Right atrium auricular region (tissue), 2 donors: ENCODE data around the gene MYH11. TPM values are rescaled to one million over a fixed set of nuclear protein-coding genes. Genes with fewer than 3 reads are reported as not detected.

ENCODE experiments used
- DNase-seq: peaks from one replicate; pipeline ENCODE4 v3.0.0-alpha.2; 2019; ENCODE audit warnings: low spot score
- H3K27ac ChIP-seq, 2 donors: fragments of 200-600 bp; sonication (generic); 1 replicate in 1 of 2; 2 replicates in 1 of 2; pipeline ENCODE4 v1.5.1; 2016 to 2019
- H3K27me3 ChIP-seq, 2 donors: fragments of 200-600 bp; sonication (generic); one replicate each; pipeline versions ENCODE4 v1.5.1 to v1.6.0; 2017 to 2019
- H3K36me3 ChIP-seq: fragments of 200-600 bp; sonication (generic); one replicate; pipeline ENCODE4 v1.5.1; 2016
- H3K4me1 ChIP-seq, 2 donors: fragments of 200-600 bp; sonication (generic); one replicate each; pipeline versions ENCODE4 v1.5.1 to v1.6.0; 2017 to 2019
- H3K4me3 ChIP-seq, 2 donors: fragments of 200-600 bp; sonication (generic); 1 replicate in 1 of 2; 2 replicates in 1 of 2; pipeline ENCODE4 v1.5.1; 2017 to 2019; ENCODE audit warnings: mild to moderate bottlenecking in 1 of 2, moderate library complexity in 1 of 2
- H3K9me3 ChIP-seq, 2 donors: fragments of 200-600 bp; sonication (generic); one replicate each; pipeline ENCODE4 v1.5.1; 2019
- total RNA-seq, 2 donors: library from RNA; depleted of rRNA; stranded (reverse); fragments of >200 nt; gene quantifications; one replicate each; pipeline ENCODE4 v1.1.0, GENCODE V29; 2016
- TF ChIP-seq, protein P1 (sequence below), 2 donors: fragments of 200-600 bp; sonication (generic); IDR thresholded peaks; one replicate each; pipeline ENCODE4 v1.5.1; 2019; ENCODE audit warnings: antibody characterized with exemption in 2 of 2

MYH11 gene
- total RNA-seq, 2 donors from 2014 or later: 60.8 to 89.0 TPM

- no peaks in the 10 kb centered on the region for H3K27me3 ChIP-seq
- DNase-seq: no peak
- TF ChIP-seq, protein P1, sequence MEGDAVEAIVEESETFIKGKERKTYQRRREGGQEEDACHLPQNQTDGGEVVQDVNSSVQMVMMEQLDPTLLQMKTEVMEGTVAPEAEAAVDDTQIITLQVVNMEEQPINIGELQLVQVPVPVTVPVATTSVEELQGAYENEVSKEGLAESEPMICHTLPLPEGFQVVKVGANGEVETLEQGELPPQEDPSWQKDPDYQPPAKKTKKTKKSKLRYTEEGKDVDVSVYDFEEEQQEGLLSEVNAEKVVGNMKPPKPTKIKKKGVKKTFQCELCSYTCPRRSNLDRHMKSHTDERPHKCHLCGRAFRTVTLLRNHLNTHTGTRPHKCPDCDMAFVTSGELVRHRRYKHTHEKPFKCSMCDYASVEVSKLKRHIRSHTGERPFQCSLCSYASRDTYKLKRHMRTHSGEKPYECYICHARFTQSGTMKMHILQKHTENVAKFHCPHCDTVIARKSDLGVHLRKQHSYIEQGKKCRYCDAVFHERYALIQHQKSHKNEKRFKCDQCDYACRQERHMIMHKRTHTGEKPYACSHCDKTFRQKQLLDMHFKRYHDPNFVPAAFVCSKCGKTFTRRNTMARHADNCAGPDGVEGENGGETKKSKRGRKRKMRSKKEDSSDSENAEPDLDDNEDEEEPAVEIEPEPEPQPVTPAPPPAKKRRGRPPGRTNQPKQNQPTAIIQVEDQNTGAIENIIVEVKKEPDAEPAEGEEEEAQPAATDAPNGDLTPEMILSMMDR (IDR thresholded peaks at IDR 0.05): no peak
- H3K4me3 ChIP-seq: no peak overlapping the region
- H3K9me3 ChIP-seq: no peaks in the 10 kb centered on the region
- no peaks in the 10 kb centered on the region for H3K4me1 ChIP-seq
- H3K36me3 ChIP-seq: peaks cover 23% of the 10 kb centered on the region
- H3K27ac ChIP-seq: no peak overlapping the region
These were observed 8.1 kb upstream of the MYH11 start for GRCh38 chr16:15864939-15865338.

- TF ChIP-seq, protein P1 (IDR thresholded peaks at IDR 0.05): no peak
- peaks cover 0 to 7% of the 10 kb centered on the region in 2 donors for H3K27me3 ChIP-seq
- no peak overlapping the region for H3K4me3 ChIP-seq
- peaks cover 15% of the 10 kb centered on the region for H3K36me3 ChIP-seq
- no peak overlapping the region for H3K27ac ChIP-seq
- peaks cover 0 to 16% of the 10 kb centered on the region in 2 donors for H3K4me1 ChIP-seq
- no peak for DNase-seq
- H3K9me3 ChIP-seq: no peaks in the 10 kb centered on the region
These were observed 5.2 kb upstream of the MYH11 start for GRCh38 chr16:15861996-15862395.

- no peak for DNase-seq
- peaks cover 3 to 7% of the 10 kb centered on the region in 2 donors for H3K27me3 ChIP-seq
- H3K36me3 ChIP-seq: no peaks in the 10 kb centered on the region
- peaks cover 0 to 23% of the 10 kb centered on the region in 2 donors for H3K4me1 ChIP-seq
- no peaks in the 10 kb centered on the region for H3K9me3 ChIP-seq
- peak overlapping the region in 1 of 2 donors; percentile 79 for H3K27ac ChIP-seq
- TF ChIP-seq, protein P1 (IDR thresholded peaks at IDR 0.05): no peak
- H3K4me3 ChIP-seq: no peak overlapping the region
These were observed 2.3 kb upstream of the MYH11 start for GRCh38 chr16:15858921-15859668.

DNA sequence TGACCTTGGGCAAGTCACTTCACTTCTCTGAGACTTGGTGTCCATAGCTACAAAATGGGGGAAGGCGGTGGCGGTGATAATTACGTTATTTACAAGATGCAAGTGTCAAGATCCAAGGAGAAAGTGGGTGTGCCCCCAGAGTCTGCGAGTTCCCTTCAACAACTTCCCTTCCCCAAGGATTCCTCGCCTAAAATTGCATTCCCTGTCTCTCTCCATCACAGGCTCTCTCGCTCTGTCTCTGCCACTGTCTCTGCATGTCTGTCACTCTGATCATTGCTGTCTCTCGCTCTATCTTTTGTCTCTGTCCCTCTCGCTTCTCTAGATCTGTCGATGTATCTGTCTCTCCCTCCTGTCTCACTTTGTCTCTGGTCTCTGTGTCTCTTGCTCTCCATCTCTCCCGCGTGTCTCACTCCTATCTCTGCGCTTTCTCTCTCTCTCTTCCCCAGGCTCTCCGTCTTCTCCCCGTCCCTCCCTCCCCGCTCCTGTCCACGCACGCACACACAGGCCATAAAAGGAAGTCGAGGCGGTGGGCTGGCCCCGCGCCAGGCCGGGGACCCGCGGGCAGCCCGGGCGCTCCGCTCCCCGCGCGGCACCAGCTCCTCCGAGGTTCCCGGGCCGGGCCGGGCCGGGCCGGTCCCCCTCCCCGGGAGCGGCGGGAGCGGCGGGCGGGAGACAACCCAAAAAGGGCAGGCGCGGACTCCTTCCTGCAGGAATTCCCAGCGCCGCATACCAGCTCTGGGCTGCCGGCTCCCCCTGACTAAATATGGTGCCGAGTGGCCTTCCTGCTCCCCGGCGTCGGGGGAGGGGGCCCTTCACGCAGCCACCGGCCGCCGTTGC lies 1.1 kb upstream of the MYH11 start:
- H3K9me3 ChIP-seq: no peaks in the 10 kb centered on the region
- DNase-seq: no peak
- peak overlapping the region; percentile 46 to 47 for H3K4me3 ChIP-seq
- H3K27ac ChIP-seq: peak overlapping the region; percentile 51 to 79
- H3K36me3 ChIP-seq: no peaks in the 10 kb centered on the region
- peaks cover 0 to 23% of the 10 kb centered on the region in 2 donors for H3K4me1 ChIP-seq
- peaks cover 3 to 7% of the 10 kb centered on the region in 2 donors for H3K27me3 ChIP-seq
- TF ChIP-seq, protein P1 (IDR thresholded peaks at IDR 0.05): no peak

DNA sequence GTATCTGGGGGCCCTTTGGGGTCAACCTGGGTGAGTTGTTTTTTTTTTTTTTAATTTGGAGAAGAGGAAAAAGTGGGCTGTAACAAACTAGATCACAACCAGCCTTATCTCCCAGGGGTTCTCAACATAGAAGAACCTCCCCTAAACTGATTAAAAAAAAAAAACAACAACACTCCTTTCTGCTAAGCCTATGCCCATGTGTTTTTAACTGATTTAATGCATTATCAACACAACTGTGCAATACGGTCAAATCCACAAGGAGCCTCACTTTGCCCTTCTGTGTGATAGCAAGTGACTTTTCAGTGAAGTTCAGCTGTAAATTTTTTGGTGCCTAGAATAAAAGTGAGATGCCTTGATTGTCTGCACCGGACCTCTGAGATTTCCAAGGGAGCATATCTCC lies 646 bp downstream of the MYH11 start:
- H3K9me3 ChIP-seq: no peaks in the 10 kb centered on the region
- H3K4me1 ChIP-seq: peaks cover 0 to 23% of the 10 kb centered on the region in 2 donors
- TF ChIP-seq, protein P1 (IDR thresholded peaks at IDR 0.05): no peak
- peak overlapping the region; percentile 46 to 47 for H3K4me3 ChIP-seq
- peaks cover 3 to 7% of the 10 kb centered on the region in 2 donors for H3K27me3 ChIP-seq
- peak overlapping the region in 1 of 2 donors; percentile 79 for H3K27ac ChIP-seq
- DNase-seq: no peak
- no peaks in the 10 kb centered on the region for H3K36me3 ChIP-seq
